Measurements from ENCODE around the gene SH2D3A. TPM values are rescaled to one million over a fixed set of nuclear protein-coding genes. Genes with fewer than 3 reads are reported as not detected.
A peak's percentile ranks its signal among the peaks of the same experiment; 100 is the strongest.

SH2D3A gene
- total RNA-seq, 1 experiment from 2014 or later = 17.9 TPM

- no peak overlapping the region for H3K27ac ChIP-seq (ENCODE audit: insufficient read length, low read depth, low read length)
- H4K5ac ChIP-seq (ENCODE audit: insufficient read length, low read depth, low read length) = no peak overlapping the region
- no peak overlapping the region for H3T11ph ChIP-seq (ENCODE audit: low read length)
- H3K27ac Mint-ChIP-seq = peak overlapping the region; percentile 89 to 98 (median 94); a peak in 5 of 7 replicates
- no peak overlapping the region for H3K4ac ChIP-seq (ENCODE audit: low read depth, low read length)
- H3K4me3 Mint-ChIP-seq = peak overlapping the region in 1 of 2 experiments; percentile 15; a peak in 1 of 5 replicates
- no peak overlapping the region for H2BK5ac ChIP-seq (ENCODE audit: insufficient read length, low read length)
- peaks cover 5% of the 10 kb centered on the region for H3K4me1 ChIP-seq (ENCODE audit: insufficient read depth, low read length)
- H3K18ac ChIP-seq (ENCODE audit: insufficient read length, low read depth, low read length) = no peak overlapping the region
- no peak for DNase-seq
- no peaks in the 10 kb centered on the region for H4K20me1 ChIP-seq (ENCODE audit: control insufficient read depth, insufficient read depth, insufficient read length)
- no peaks in the 10 kb centered on the region for H3K27me3 Mint-ChIP-seq (ENCODE audit: low read depth)
- no peaks in the 10 kb centered on the region; the same call in 1 of the 2 replicates for H3K79me2 ChIP-seq (ENCODE audit: insufficient read depth, low read length)
- no peak overlapping the region for H2BK12ac ChIP-seq (ENCODE audit: insufficient read length, low read depth, low read length)
- no peak overlapping the region for H3K23ac ChIP-seq (ENCODE audit: insufficient read length, low read depth, low read length)
- peaks cover 4% of the 10 kb centered on the region for H3K23me2 ChIP-seq (ENCODE audit: insufficient read length, low read depth, low read length, poor library complexity, severe bottlenecking)
- H3K14ac ChIP-seq (ENCODE audit: insufficient read depth, low read length) = no peak overlapping the region
- H2BK15ac ChIP-seq (ENCODE audit: low read depth, low read length) = no peak overlapping the region
- no peak overlapping the region for H3K56ac ChIP-seq (ENCODE audit: insufficient read length, low read depth, low read length)
- no peak overlapping the region for H2AFZ ChIP-seq (ENCODE audit: low read length)
- H4K8ac ChIP-seq (replicated peaks; ENCODE audit: insufficient read length, low read depth, low read length) = no peak overlapping the region
- no peak overlapping the region for H2BK120ac ChIP-seq (ENCODE audit: low read depth, low read length, poor library complexity, severe bottlenecking)
- H3K4me2 ChIP-seq (ENCODE audit: insufficient read depth, insufficient read length, low read length) = no peak overlapping the region
- peaks cover 45 to 72% (median 67%) of the 10 kb centered on the region in 3 experiments for H3K36me3 Mint-ChIP-seq (ENCODE audit: insufficient read depth in 1 of 3, low read depth in 3 of 3)
- H3K9me3 Mint-ChIP-seq = no peaks in the 10 kb centered on the region
- H4K91ac ChIP-seq (ENCODE audit: insufficient read length, low read depth, low read length) = no peak overlapping the region
- WGBS (ENCODE audit: extremely low coverage, insufficient read length, low lambda C conversion rate) = no CpG with 5 or more reads among the region's 41 CpGs
- H3K9me3 ChIP-seq (ENCODE audit: control insufficient read depth, low read depth, low read length) = no peaks in the 10 kb centered on the region
- TF ChIP-seq, protein P1, sequence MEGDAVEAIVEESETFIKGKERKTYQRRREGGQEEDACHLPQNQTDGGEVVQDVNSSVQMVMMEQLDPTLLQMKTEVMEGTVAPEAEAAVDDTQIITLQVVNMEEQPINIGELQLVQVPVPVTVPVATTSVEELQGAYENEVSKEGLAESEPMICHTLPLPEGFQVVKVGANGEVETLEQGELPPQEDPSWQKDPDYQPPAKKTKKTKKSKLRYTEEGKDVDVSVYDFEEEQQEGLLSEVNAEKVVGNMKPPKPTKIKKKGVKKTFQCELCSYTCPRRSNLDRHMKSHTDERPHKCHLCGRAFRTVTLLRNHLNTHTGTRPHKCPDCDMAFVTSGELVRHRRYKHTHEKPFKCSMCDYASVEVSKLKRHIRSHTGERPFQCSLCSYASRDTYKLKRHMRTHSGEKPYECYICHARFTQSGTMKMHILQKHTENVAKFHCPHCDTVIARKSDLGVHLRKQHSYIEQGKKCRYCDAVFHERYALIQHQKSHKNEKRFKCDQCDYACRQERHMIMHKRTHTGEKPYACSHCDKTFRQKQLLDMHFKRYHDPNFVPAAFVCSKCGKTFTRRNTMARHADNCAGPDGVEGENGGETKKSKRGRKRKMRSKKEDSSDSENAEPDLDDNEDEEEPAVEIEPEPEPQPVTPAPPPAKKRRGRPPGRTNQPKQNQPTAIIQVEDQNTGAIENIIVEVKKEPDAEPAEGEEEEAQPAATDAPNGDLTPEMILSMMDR (conservative IDR thresholded peaks at IDR 0.05) = no peak
- H2BK20ac ChIP-seq (ENCODE audit: low read depth, low read length, poor library complexity, severe bottlenecking) = no peak overlapping the region
- H3K79me1 ChIP-seq (ENCODE audit: insufficient read depth, low read depth, low read length, poor library complexity, severe bottlenecking) = no peaks in the 10 kb centered on the region
- no peaks in the 10 kb centered on the region for H3K27me3 ChIP-seq (ENCODE audit: insufficient read depth, low read length)
- no peak overlapping the region for H3K9ac ChIP-seq (ENCODE audit: extremely low read depth, insufficient read length, low read length)
- no peak overlapping the region for H2AK5ac ChIP-seq (ENCODE audit: insufficient read length, low read length)
- H3K4me1 Mint-ChIP-seq = peaks cover 27 to 42% of the 10 kb centered on the region in 2 experiments
These were observed 22.6 kb downstream of the SH2D3A start for GRCh38 chr19:6744381-6745301.
